ENCODE measurements around the gene SUGP1.

Gene SUGP1

DNA sequence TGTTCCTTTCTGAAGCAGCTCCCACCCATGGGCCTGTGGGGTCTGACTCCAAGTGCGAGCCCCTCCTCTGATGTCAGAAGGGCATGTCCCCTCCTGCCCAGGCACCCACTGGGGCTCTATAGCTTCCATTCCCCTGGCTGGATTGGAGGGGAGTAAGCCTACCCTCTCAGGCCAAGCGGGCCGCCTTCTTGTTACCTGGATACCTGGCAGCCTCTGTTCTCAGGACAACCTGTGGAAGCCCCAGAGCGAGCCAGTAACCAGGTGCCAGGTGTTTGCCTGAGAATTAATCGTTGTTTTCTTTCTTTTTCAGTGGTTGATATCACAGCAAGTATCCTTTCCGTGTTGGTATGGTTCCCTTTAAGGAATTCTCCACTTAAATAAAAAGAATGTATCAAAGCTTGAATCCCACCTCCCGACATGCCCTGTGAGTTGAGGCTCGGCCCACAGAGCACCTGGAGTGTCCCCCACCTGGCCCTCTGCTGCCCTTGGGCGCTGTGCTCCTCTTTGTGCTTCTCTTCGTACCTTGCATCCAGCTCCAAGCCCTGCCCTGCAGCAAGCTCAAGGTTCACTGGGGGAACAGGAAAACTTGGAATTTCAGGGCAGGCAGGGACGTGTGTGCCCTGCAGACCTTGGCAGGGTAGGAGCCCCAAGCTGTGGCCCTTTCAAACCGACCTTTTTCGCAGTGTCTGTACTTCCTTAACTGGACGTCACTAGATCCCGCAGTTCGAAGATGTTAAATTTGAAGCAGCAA lies 15.3 kb upstream of the SUGP1 start:
- TF ChIP-seq, protein P1, sequence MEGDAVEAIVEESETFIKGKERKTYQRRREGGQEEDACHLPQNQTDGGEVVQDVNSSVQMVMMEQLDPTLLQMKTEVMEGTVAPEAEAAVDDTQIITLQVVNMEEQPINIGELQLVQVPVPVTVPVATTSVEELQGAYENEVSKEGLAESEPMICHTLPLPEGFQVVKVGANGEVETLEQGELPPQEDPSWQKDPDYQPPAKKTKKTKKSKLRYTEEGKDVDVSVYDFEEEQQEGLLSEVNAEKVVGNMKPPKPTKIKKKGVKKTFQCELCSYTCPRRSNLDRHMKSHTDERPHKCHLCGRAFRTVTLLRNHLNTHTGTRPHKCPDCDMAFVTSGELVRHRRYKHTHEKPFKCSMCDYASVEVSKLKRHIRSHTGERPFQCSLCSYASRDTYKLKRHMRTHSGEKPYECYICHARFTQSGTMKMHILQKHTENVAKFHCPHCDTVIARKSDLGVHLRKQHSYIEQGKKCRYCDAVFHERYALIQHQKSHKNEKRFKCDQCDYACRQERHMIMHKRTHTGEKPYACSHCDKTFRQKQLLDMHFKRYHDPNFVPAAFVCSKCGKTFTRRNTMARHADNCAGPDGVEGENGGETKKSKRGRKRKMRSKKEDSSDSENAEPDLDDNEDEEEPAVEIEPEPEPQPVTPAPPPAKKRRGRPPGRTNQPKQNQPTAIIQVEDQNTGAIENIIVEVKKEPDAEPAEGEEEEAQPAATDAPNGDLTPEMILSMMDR (IDR thresholded peaks at IDR 0.05; ENCODE audit: low read depth, low read length): no peak
- Histone ChIP-seq H3K27me3 (no peaks in the 10 kb centered on the region), H3K36me3 (peaks cover 36% of the 10 kb centered on the region), H3K4me1 (no peaks in the 10 kb centered on the region), H3K9me3 (no peaks in the 10 kb centered on the region), H3K4me3 (ENCODE audit: low read depth, low read length) (no peak overlapping the region)
- no peak for DNase-seq

DNA sequence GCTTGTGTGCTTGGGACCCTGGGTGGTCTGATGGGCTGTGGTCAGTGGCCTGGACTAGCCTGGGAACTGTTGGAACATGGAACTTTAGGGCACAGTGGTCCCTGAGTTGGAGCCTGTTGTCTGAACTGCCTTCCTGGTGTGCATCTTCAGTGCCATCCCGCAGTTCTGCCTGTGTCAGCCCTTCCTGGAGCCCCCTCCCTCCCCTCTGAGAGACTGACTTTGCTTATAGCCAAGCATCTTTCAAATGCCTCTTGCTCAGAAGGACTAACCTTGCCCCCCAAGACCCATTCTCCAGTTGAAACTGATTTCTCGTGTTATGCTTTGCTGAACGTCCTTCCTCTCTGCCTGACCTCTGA lies 14.7 kb upstream of the SUGP1 start:
- no peak for DNase-seq
- H3K36me3 ChIP-seq: peaks cover 42% of the 10 kb centered on the region
- H3K4me1 ChIP-seq: no peaks in the 10 kb centered on the region
- no peaks in the 10 kb centered on the region for H3K9me3 ChIP-seq
- H3K4me3 ChIP-seq (ENCODE audit: low read depth, low read length): no peak overlapping the region
- H3K27me3 ChIP-seq: no peaks in the 10 kb centered on the region
- TF ChIP-seq, protein P1 (IDR thresholded peaks at IDR 0.05; ENCODE audit: low read depth, low read length): no peak

DNA sequence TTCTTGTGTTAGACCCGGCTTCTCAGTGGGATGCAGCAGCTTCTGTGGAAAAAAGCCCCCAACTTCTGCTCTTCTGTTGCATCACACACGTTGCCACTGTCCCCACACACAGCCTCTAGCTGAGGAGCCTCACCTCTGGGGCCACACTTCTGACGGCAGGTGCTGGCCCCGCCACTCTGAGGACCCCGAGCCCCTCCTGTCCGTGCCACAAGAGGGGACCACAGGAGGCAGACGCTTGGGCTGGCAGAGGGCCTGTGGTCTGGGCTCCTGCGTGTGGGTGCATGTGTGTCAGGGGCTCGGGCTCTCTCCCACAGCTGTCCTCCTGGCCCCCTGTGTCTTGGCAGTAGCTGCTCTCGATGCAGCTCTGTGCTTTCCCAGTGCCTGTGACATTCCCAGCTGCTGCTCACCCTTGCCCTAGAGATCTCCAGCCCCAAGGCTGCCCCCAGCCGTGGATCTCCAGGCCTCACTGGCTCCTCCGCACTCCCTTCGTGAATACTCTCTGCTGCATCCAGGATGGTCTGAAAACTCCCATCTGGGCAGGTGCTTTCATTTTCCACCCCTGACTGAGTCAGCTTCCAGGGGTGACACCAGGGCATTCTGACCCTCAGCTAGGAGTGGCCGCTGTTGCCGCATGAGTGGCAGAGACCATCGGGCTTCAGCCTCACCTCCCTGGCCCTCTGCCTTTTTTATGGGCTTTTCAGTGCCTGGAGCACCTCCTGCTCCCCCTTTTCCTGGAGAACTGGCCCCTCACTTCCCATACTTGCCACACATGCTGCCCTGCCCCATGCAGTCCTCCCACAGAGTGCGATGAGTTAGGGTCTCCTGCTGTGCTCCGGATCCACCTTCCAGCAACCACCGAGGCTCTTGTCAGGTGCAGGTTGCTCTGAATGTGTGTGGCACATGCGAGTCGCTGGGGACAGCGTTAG lies 14.0 kb upstream of the SUGP1 start:
- TF ChIP-seq, protein P1 (IDR thresholded peaks at IDR 0.05; ENCODE audit: low read depth, low read length): no peak
- H3K27me3 ChIP-seq: no peaks in the 10 kb centered on the region
- no peaks in the 10 kb centered on the region for H3K4me1 ChIP-seq
- no peak for DNase-seq
- H3K4me3 ChIP-seq (ENCODE audit: low read depth, low read length): no peak overlapping the region
- H3K36me3 ChIP-seq: peaks cover 45% of the 10 kb centered on the region
- no peaks in the 10 kb centered on the region for H3K9me3 ChIP-seq

DNA sequence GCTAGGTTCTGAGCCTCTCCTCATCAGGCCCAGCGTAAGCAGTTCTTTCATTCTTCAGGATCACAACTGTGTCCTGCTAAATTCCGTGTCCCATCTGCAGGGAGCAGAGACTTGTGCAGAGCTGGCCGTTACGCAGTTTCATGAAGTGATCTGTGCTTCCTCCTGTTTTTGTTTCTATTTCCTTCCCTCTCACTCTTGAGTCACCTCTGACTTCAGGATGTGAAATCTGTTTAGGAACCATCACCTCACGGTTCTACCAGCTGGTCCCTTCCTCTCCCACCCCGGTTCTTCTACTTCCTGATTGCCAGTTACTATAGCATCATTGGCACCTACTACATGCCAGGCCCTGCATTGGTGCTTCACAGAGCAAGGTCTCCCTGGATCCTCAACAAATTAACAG lies 8.8 kb upstream of the SUGP1 start:
- H3K4me1 ChIP-seq: no peaks in the 10 kb centered on the region
- no peak overlapping the region for H3K4me3 ChIP-seq (ENCODE audit: low read depth, low read length)
- no peaks in the 10 kb centered on the region for H3K9me3 ChIP-seq
- TF ChIP-seq, protein P1 (IDR thresholded peaks at IDR 0.05; ENCODE audit: low read depth, low read length): no peak
- no peaks in the 10 kb centered on the region for H3K27me3 ChIP-seq
- no peak for DNase-seq
- H3K36me3 ChIP-seq: peaks cover 37% of the 10 kb centered on the region

DNA sequence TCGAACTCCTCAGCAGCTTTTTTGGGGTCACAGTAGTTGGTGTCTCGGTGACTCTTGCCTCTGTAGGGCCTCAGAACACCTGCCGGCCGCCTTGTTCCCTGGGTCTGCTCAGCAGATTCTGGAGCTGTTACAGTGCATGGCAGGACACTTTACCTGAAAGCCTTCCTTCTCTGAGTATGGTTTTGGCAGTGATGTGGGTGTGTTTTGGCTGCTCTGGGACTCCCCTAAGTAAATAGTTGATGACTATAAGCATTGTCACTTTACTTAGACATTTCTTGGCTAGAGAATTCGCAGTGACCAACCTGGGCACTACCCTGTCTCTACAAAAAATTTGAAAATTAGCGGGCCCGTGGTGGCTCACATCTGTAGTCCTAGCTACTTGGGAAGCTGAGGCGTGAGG lies 7.4 kb upstream of the SUGP1 start:
- Histone ChIP-seq H3K4me1 (no peaks in the 10 kb centered on the region), H3K36me3 (peaks cover 45% of the 10 kb centered on the region), H3K27me3 (no peaks in the 10 kb centered on the region), H3K4me3 (ENCODE audit: low read depth, low read length) (no peak overlapping the region), H3K9me3 (no peaks in the 10 kb centered on the region)
- DNase-seq: no peak
- TF ChIP-seq, protein P1 (IDR thresholded peaks at IDR 0.05; ENCODE audit: low read depth, low read length): no peak
